ENCODE data around the gene BET1L.
A peak's percentile ranks its signal among the peaks of the same experiment; 100 is the strongest.

The BET1L gene

GRCh38 chr11:236774-237767 lies 29.9 kb upstream of the BET1L start, which contains the start of gene PSMD13:
PSMD13 (plus strand) TSS chr11:236976; CDS start chr11:237050, 74 bp downstream.
- peak in 1 of 2 experiments; percentile 66; a peak in 1 of 4 replicates for TF ChIP-seq REST (IDR thresholded peaks at IDR 0.05; ENCODE audit: insufficient read depth in 1 of 2, low read depth in 2 of 2, low read length in 2 of 2)
- TF ChIP-seq TAF1 (IDR thresholded peaks at IDR 0.05; ENCODE audit: borderline replicate concordance, insufficient read depth, low read length), result peak; percentile 98
- peak; percentile 91; the same call in 1 of the 2 replicates for TF ChIP-seq SIN3A (IDR thresholded peaks at IDR 0.05; ENCODE audit: borderline replicate concordance, insufficient read depth, low read length)
- peak; percentile 89 for TF ChIP-seq FOXP2 (optimal IDR thresholded peaks at IDR 0.05; ENCODE audit: borderline replicate concordance, extremely low read depth, extremely low read length, insufficient read depth)
- peak; percentile 97 for TF ChIP-seq POLR2AphosphoS5 (IDR thresholded peaks at IDR 0.05; ENCODE audit: low read depth, low read length)

- TF ChIP-seq FOXP2 (optimal IDR thresholded peaks at IDR 0.05; ENCODE audit: borderline replicate concordance, extremely low read depth, extremely low read length, insufficient read depth) (peak; percentile 78), REST (IDR thresholded peaks at IDR 0.05; ENCODE audit: insufficient read depth in 1 of 2, low read depth in 2 of 2, low read length in 2 of 2) (peak in 1 of 2 experiments; percentile 50; a peak in 1 of 4 replicates), TAF1 (IDR thresholded peaks at IDR 0.05; ENCODE audit: borderline replicate concordance, insufficient read depth, low read length) (peak; percentile 91; the same call in 1 of the 2 replicates), SIN3A (IDR thresholded peaks at IDR 0.05; ENCODE audit: borderline replicate concordance, insufficient read depth, low read length) (0 out of 2 replicates have a peak, but pooled peaks have one; percentile 25), POLR2AphosphoS5 (IDR thresholded peaks at IDR 0.05; ENCODE audit: low read depth, low read length) (peak; percentile 58; the same call in 1 of the 2 replicates)
These were observed 29.0 kb upstream of the BET1L start, which contains the start of gene SIRT3 for GRCh38 chr11:235997-236773. SIRT3 (minus strand) TSS chr11:236342; CDS start chr11:236328, 14 bp downstream.

GRCh38 chr11:235609-235996 lies 28.4 kb upstream of the BET1L start:
- TF ChIP-seq POLR2AphosphoS5 (IDR thresholded peaks at IDR 0.05; ENCODE audit: low read depth, low read length) (no peak), FOXP2 (optimal IDR thresholded peaks at IDR 0.05; ENCODE audit: borderline replicate concordance, extremely low read depth, extremely low read length, insufficient read depth) (no peak), SIN3A (IDR thresholded peaks at IDR 0.05; ENCODE audit: borderline replicate concordance, insufficient read depth, low read length) (no peak), REST (IDR thresholded peaks at IDR 0.05; ENCODE audit: insufficient read depth in 1 of 2, low read depth in 2 of 2, low read length in 2 of 2) (no peak)

GRCh38 chr11:235180-235579 lies 28.0 kb upstream of the BET1L start:
- TF ChIP-seq SIN3A (IDR thresholded peaks at IDR 0.05; ENCODE audit: borderline replicate concordance, insufficient read depth, low read length) (no peak), REST (IDR thresholded peaks at IDR 0.05; ENCODE audit: insufficient read depth in 1 of 2, low read depth in 2 of 2, low read length in 2 of 2) (no peak), TAF1 (IDR thresholded peaks at IDR 0.05; ENCODE audit: borderline replicate concordance, insufficient read depth, low read length) (no peak), FOXP2 (optimal IDR thresholded peaks at IDR 0.05; ENCODE audit: borderline replicate concordance, extremely low read depth, extremely low read length, insufficient read depth) (no peak), POLR2AphosphoS5 (IDR thresholded peaks at IDR 0.05; ENCODE audit: low read depth, low read length) (no peak)

Measured in PFSK-1 (cell line).